HL-60 (cell line): Measurements from ENCODE around the gene CXCR4.

ENCODE experiments used
- CTCF ChIP-seq: IDR thresholded peaks from one replicate; pipeline ENCODE4 v1.5.1; 2011; ENCODE audit warnings: low read length, control low read depth, inconsistent platforms; ENCODE audit not compliant: insufficient read depth
- POLR2AphosphoS5 ChIP-seq: IDR thresholded peaks from 2 replicates; pipeline ENCODE4 v1.6.1; 2012; ENCODE audit warnings: low read depth

- no peak for TF ChIP-seq CTCF
- no peak for TF ChIP-seq POLR2AphosphoS5
These were observed 3.6 kb downstream of the CXCR4 start for GRCh38 chr2:136114382-136114781.
